Panc1 (cell line): ENCODE results near the gene GRHL1.

Source experiments
- CTCF ChIP-seq: fragments of 450-650 bp; IDR thresholded peaks from 2 replicates; pipeline ENCODE4 v1.5.1; 2017; ENCODE audit warnings: mild to moderate bottlenecking
- POLR2AphosphoS5 ChIP-seq: IDR thresholded peaks from 2 replicates; pipeline ENCODE4 v1.6.1; 2012; ENCODE audit warnings: mild to moderate bottlenecking, low read depth, low read length, moderate library complexity
- REST ChIP-seq, 2 experiments: IDR thresholded peaks; 2 replicates each; pipeline ENCODE4 v1.6.1; 2011 to 2012; ENCODE audit warnings: low read depth in 2 of 2, control low read depth in 1 of 2, low read length in 1 of 2, mild to moderate bottlenecking in 1 of 2, moderate library complexity in 1 of 2; ENCODE audit not compliant: insufficient read depth in 1 of 2
- SIN3A ChIP-seq: IDR thresholded peaks from 2 replicates; pipeline ENCODE4 v1.6.1; 2012; ENCODE audit warnings: low read depth, mild to moderate bottlenecking, low read length, moderate library complexity, borderline replicate concordance; ENCODE audit not compliant: insufficient read depth
- TCF7L2 ChIP-seq: IDR thresholded peaks from 2 replicates; pipeline ENCODE4 v1.6.1; 2011; ENCODE audit warnings: mild to moderate bottlenecking, low read depth, low read length, inconsistent platforms

GRCh38 chr2:10012963-10013461 is 61.5 kb downstream of the GRHL1 start:
- TF ChIP-seq POLR2AphosphoS5 (no peak), CTCF (no peak), REST (IDR thresholded peaks at IDR 0.05; ENCODE audit: insufficient read depth in 1 of 2, low read depth in 2 of 2, low read length in 1 of 2) (no peak), SIN3A (no peak), TCF7L2 (no peak)
